ENCODE data around the gene ACVRL1. TPM values are rescaled to one million over a fixed set of nuclear protein-coding genes. Genes with fewer than 3 reads are reported as not detected.

ACVRL1 gene
- total and polyA plus RNA-seq, 10 of the 15 experiments (the other 5 are each of a cell fraction or from before 2014, with no cell fraction given), result not detected

- TF ChIP-seq TARDBP (IDR thresholded peaks at IDR 0.05; ENCODE audit: borderline replicate concordance) (no peak), SMARCA5 (IDR thresholded peaks at IDR 0.05) (no peak), CBX3 (IDR thresholded peaks at IDR 0.05; ENCODE audit: borderline replicate concordance, low read depth) (no peak), POLR2AphosphoS5 (IDR thresholded peaks at IDR 0.05; ENCODE audit: low read length) (no peak), PRDM15 (CRISPR knock-in tag; IDR thresholded peaks at IDR 0.05) (no peak), EGR1 (IDR thresholded peaks at IDR 0.05; ENCODE audit: borderline replicate concordance in 1 of 2, low read depth in 2 of 2, low read length in 2 of 2) (no peak), HCFC1 (IDR thresholded peaks at IDR 0.05; ENCODE audit: low read length) (no peak), E2F8 (IDR thresholded peaks at IDR 0.05; ENCODE audit: low read depth, partially characterized antibody) (no peak), ATF2 (IDR thresholded peaks at IDR 0.05; ENCODE audit: low read length) (no peak), CREM (IDR thresholded peaks at IDR 0.05; ENCODE audit: low read depth) (0 out of 2 replicates have a peak, but pooled peaks have one; percentile 18), IKZF2 (IDR thresholded peaks at IDR 0.05) (peak; percentile 5 to 16; a peak in 2 of 4 replicates), BHLHE40 (IDR thresholded peaks at IDR 0.05; ENCODE audit: borderline replicate concordance in 1 of 2, low read depth in 2 of 2, low read length in 1 of 2) (peak; percentile 5 to 30; a peak in 2 of 4 replicates), ELK1 (IDR thresholded peaks at IDR 0.05; ENCODE audit: low read depth, low read length) (no peak), MXI1 (IDR thresholded peaks at IDR 0.05; ENCODE audit: low read depth, low read length) (no peak), ZNF622 (IDR thresholded peaks at IDR 0.05) (no peak), EP300 (IDR thresholded peaks at IDR 0.05; ENCODE audit: borderline replicate concordance in 1 of 2, control insufficient read depth in 1 of 2, low read depth in 2 of 2, low read length in 2 of 2) (peak; percentile 28 to 30; a peak in 2 of 4 replicates), RAD21 (IDR thresholded peaks at IDR 0.05; ENCODE audit: insufficient read depth, low read depth, low read length) (no peak), BCL3 (IDR thresholded peaks at IDR 0.05; ENCODE audit: borderline replicate concordance, insufficient read depth, low read depth, low read length, poor library complexity, severe bottlenecking) (no peak)
Measured at GRCh38 chr12:51971679-51972421, 64.5 kb downstream of the ACVRL1 start (continued).

All from GM12878 (cell line).